WTC11 (cell line): Measurements from ENCODE around the gene LTBP4. TPM values are rescaled to one million over a fixed set of nuclear protein-coding genes. Genes with fewer than 3 reads are reported as not detected.

Source experiments
- ATAC-seq: fragments of 200-7000 bp; cut with Tn5 transposase; 2 replicates; pipeline ENCODE4 v1.10.0; 2021; ENCODE audit warnings: mild to moderate bottlenecking, moderate library complexity
- CTCF ChIA-PET: fragments of 300-600 bp; sonication (Branson Sonifier 250); formaldehyde crosslinking; loops from one replicate; lab custom pipeline; 2021; ENCODE audit warnings: antibody characterized with exemption; lab: Charles Lee
- POLR2A ChIA-PET: fragments of 350-600 bp; sonication (Branson Sonifier 250); formaldehyde crosslinking; loops from one replicate; lab custom pipeline; 2021; ENCODE audit warnings: antibody characterized with exemption; lab: Charles Lee
- DNase-seq: peaks from one replicate; pipeline ENCODE4 v3.0.0; 2021; ENCODE audit warnings: low spot score
- H3K27ac Mint-ChIP-seq: 2 replicates; pipeline ENCODE4 v1.8.0; 2021; ENCODE audit warnings: mixed read lengths
- H3K27me3 Mint-ChIP-seq: 2 replicates; pipeline ENCODE4 v1.8.0; 2021; ENCODE audit warnings: low read depth, mild to moderate bottlenecking, moderate library complexity, mixed read lengths
- H3K36me3 Mint-ChIP-seq: 2 replicates; pipeline ENCODE4 v1.8.0; 2021; ENCODE audit warnings: mixed read lengths
- H3K4me1 Mint-ChIP-seq: 2 replicates; pipeline ENCODE4 v1.8.0; 2022; ENCODE audit warnings: mixed read lengths
- H3K4me3 Mint-ChIP-seq: 2 replicates; pipeline ENCODE4 v1.8.0; 2021; ENCODE audit warnings: mild to moderate bottlenecking, moderate library complexity, mixed read lengths
- H3K9me3 Mint-ChIP-seq: 2 replicates; pipeline ENCODE4 v1.8.0; 2021; ENCODE audit warnings: mixed read lengths
- CREM ChIP-seq: sonication (generic); formaldehyde crosslinking; IDR thresholded peaks from 2 replicates; pipeline ENCODE4 v1.8.1; 2022; ENCODE audit warnings: mild to moderate bottlenecking, missing genetic modification reagents, moderate library complexity
- ESRRA ChIP-seq: sonication (generic); formaldehyde crosslinking; IDR thresholded peaks from 2 replicates; pipeline ENCODE4 v1.8.1; 2022; ENCODE audit warnings: mild to moderate bottlenecking, missing genetic modification reagents, borderline replicate concordance
- ETV6 ChIP-seq: sonication (generic); formaldehyde crosslinking; IDR thresholded peaks from 2 replicates; pipeline ENCODE4 v1.8.1; 2022; ENCODE audit warnings: mild to moderate bottlenecking, missing genetic modification reagents
- FOXK1 ChIP-seq: sonication (generic); formaldehyde crosslinking; IDR thresholded peaks from 2 replicates; pipeline ENCODE4 v1.8.0; 2022; ENCODE audit warnings: mild to moderate bottlenecking, moderate library complexity, missing genetic modification reagents
- FOXP1 ChIP-seq: sonication (generic); formaldehyde crosslinking; IDR thresholded peaks from 2 replicates; pipeline ENCODE4 v1.8.0; 2022; ENCODE audit warnings: missing genetic modification reagents, mild to moderate bottlenecking, moderate library complexity, borderline replicate concordance
- GRHL2 ChIP-seq: fragments of 250-450 bp; sonication (Bioruptor Pico); IDR thresholded peaks from 2 replicates; pipeline ENCODE4 v1.8.0; 2022; ENCODE audit warnings: mild to moderate bottlenecking, moderate library complexity; ENCODE audit not compliant: insufficient replicate concordance, severe bottlenecking
- JUN ChIP-seq: sonication (generic); formaldehyde crosslinking; IDR thresholded peaks from 2 replicates; pipeline ENCODE4 v1.8.0; 2023; ENCODE audit warnings: mild to moderate bottlenecking, missing genetic modification reagents
- MAX ChIP-seq: sonication (generic); formaldehyde crosslinking; IDR thresholded peaks from 2 replicates; pipeline ENCODE4 v1.8.0; 2022; ENCODE audit warnings: mild to moderate bottlenecking, missing genetic modification reagents
- MLX ChIP-seq: sonication (generic); formaldehyde crosslinking; IDR thresholded peaks from 2 replicates; pipeline ENCODE4 v1.8.1; 2023; ENCODE audit warnings: mild to moderate bottlenecking, missing genetic modification reagents, moderate library complexity
- NR1H2 ChIP-seq: sonication (generic); formaldehyde crosslinking; IDR thresholded peaks from 2 replicates; pipeline ENCODE4 v1.9.0; 2021; ENCODE audit warnings: mild to moderate bottlenecking, moderate library complexity, missing genetic modification reagents
- OVOL2 ChIP-seq: fragments of 250-450 bp; sonication (Bioruptor Pico); IDR thresholded peaks from 2 replicates; pipeline ENCODE4 v1.9.0; 2021; ENCODE audit warnings: mild to moderate bottlenecking, borderline replicate concordance
- PRRX2 ChIP-seq: fragments of 250-450 bp; sonication (Bioruptor Pico); IDR thresholded peaks from 2 replicates; pipeline ENCODE4 v1.8.0; 2021; ENCODE audit warnings: mild to moderate bottlenecking
- RELA ChIP-seq: sonication (generic); formaldehyde crosslinking; IDR thresholded peaks from 2 replicates; pipeline ENCODE4 v1.8.1; 2022; ENCODE audit warnings: missing genetic modification reagents, mild to moderate bottlenecking, borderline replicate concordance
- SOX15 ChIP-seq: fragments of 250-450 bp; sonication (Bioruptor Pico); IDR thresholded peaks from 2 replicates; pipeline ENCODE4 v1.9.0; 2021; ENCODE audit warnings: mild to moderate bottlenecking
- TEAD1 ChIP-seq: sonication (generic); formaldehyde crosslinking; IDR thresholded peaks from 2 replicates; pipeline ENCODE4 v1.8.0; 2022; ENCODE audit warnings: mild to moderate bottlenecking, missing genetic modification reagents
- TEAD4 ChIP-seq: sonication (generic); formaldehyde crosslinking; IDR thresholded peaks from 2 replicates; pipeline ENCODE4 v1.8.0; 2022; ENCODE audit warnings: mild to moderate bottlenecking, missing genetic modification reagents
- ZBTB21 ChIP-seq: sonication (generic); formaldehyde crosslinking; IDR thresholded peaks from 2 replicates; pipeline ENCODE4 v1.8.1; 2023; ENCODE audit warnings: mild to moderate bottlenecking, missing genetic modification reagents, borderline replicate concordance
- ZMAT4 ChIP-seq: fragments of 250-450 bp; sonication (Bioruptor Pico); IDR thresholded peaks from 2 replicates; pipeline ENCODE4 v1.9.0; 2021; ENCODE audit warnings: mild to moderate bottlenecking
- ZNF232 ChIP-seq: sonication (generic); formaldehyde crosslinking; IDR thresholded peaks from 2 replicates; pipeline ENCODE4 v1.8.0; 2022; ENCODE audit warnings: mild to moderate bottlenecking, missing genetic modification reagents
- total RNA-seq: library from RNA; stranded (reverse); gene quantifications from 3 replicates; pipeline ENCODE4 v1.2.3, GENCODE V29; 2021
- TF ChIP-seq, protein P1 (sequence below): sonication (generic); formaldehyde crosslinking; IDR thresholded peaks from 2 replicates; pipeline ENCODE4 v1.8.0; 2022; ENCODE audit warnings: missing genetic modification reagents
- TF ChIP-seq, protein P2 (sequence below): fragments of 250-450 bp; sonication (Bioruptor Pico); conservative IDR thresholded peaks from 2 replicates; pipeline ENCODE4 v1.9.0; 2021; ENCODE audit warnings: mild to moderate bottlenecking
- TF ChIP-seq, protein P3 (sequence below): sonication (generic); formaldehyde crosslinking; IDR thresholded peaks from 2 replicates; pipeline ENCODE4 v1.8.1; 2023; ENCODE audit warnings: mild to moderate bottlenecking, missing genetic modification reagents
- TF ChIP-seq, protein P4 (sequence below): fragments of 250-450 bp; sonication (Bioruptor Pico); IDR thresholded peaks from 2 replicates; pipeline ENCODE4 v1.8.0; 2021; ENCODE audit warnings: mild to moderate bottlenecking

LTBP4 gene
- total RNA-seq, 1 experiment from 2014 or later, result 125 TPM

DNA sequence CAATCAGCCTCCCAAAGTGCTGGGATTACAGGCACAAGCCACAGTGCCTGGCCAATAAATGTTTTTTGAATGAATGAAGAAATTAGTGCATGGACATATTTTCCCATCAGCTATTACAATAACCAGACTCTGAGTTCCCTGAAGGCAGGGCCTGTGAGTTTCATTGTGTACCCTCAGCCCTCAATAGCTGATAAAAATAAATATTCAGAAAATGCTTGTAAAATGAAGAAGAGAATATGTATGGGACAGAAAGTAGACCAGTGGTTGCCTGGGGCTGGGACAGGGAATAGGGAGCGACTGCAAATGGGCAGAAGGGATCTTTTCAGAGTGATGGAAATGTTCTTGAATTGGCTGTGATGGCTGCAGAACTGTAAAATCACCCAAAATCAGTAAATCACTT lies 60.4 kb downstream of the LTBP4 start (continued):
- TF ChIP-seq, protein P1, sequence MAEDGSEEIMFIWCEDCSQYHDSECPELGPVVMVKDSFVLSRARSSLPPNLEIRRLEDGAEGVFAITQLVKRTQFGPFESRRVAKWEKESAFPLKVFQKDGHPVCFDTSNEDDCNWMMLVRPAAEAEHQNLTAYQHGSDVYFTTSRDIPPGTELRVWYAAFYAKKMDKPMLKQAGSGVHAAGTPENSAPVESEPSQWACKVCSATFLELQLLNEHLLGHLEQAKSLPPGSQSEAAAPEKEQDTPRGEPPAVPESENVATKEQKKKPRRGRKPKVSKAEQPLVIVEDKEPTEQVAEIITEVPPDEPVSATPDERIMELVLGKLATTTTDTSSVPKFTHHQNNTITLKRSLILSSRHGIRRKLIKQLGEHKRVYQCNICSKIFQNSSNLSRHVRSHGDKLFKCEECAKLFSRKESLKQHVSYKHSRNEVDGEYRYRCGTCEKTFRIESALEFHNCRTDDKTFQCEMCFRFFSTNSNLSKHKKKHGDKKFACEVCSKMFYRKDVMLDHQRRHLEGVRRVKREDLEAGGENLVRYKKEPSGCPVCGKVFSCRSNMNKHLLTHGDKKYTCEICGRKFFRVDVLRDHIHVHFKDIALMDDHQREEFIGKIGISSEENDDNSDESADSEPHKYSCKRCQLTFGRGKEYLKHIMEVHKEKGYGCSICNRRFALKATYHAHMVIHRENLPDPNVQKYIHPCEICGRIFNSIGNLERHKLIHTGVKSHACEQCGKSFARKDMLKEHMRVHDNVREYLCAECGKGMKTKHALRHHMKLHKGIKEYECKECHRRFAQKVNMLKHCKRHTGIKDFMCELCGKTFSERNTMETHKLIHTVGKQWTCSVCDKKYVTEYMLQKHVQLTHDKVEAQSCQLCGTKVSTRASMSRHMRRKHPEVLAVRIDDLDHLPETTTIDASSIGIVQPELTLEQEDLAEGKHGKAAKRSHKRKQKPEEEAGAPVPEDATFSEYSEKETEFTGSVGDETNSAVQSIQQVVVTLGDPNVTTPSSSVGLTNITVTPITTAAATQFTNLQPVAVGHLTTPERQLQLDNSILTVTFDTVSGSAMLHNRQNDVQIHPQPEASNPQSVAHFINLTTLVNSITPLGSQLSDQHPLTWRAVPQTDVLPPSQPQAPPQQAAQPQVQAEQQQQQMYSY (CRISPR knock-in tag), result no peak
- no peak for TF ChIP-seq TEAD4 (CRISPR knock-in tag)
- TF ChIP-seq PRRX2 (CRISPR knock-in tag), result no peak
- TF ChIP-seq, protein P2, sequence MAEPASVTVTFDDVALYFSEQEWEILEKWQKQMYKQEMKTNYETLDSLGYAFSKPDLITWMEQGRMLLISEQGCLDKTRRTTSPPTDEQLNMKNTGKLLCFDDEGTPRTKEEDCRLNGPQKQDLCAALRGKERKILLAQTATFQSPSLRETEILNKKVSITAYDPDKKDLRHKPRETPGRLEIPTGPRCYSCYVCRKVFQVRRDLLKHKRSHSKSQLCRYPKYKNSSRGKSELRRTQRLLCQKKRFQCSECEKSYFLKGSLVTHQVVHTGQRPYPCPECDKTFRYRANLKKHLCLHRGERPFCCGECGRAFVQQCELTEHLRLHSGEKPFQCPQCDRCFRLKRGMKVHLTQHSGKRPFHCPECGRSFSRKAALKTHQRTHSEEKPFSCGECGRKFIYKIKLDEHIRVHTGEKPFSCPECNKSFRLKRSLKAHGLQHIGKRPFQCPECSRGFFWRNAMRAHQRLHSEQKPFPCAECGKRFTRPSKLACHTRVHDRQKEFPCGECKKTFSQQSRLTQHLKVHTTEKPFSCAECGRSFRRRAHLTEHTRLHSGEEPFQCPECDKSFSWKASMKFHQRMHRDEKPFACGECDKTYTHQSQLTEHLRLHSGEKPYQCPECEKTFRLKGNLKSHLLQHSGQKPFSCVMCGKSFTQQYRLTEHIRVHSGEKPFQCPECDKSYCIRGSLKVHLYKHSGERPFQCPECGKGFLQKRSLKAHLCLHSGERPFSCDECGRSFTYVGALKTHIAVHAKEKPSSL (CRISPR knock-in tag), result no peak
- TF ChIP-seq NR1H2 (CRISPR knock-in tag), result no peak
- TF ChIP-seq, protein P3, sequence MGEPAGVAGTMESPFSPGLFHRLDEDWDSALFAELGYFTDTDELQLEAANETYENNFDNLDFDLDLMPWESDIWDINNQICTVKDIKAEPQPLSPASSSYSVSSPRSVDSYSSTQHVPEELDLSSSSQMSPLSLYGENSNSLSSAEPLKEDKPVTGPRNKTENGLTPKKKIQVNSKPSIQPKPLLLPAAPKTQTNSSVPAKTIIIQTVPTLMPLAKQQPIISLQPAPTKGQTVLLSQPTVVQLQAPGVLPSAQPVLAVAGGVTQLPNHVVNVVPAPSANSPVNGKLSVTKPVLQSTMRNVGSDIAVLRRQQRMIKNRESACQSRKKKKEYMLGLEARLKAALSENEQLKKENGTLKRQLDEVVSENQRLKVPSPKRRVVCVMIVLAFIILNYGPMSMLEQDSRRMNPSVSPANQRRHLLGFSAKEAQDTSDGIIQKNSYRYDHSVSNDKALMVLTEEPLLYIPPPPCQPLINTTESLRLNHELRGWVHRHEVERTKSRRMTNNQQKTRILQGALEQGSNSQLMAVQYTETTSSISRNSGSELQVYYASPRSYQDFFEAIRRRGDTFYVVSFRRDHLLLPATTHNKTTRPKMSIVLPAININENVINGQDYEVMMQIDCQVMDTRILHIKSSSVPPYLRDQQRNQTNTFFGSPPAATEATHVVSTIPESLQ (CRISPR knock-in tag), result no peak
- no peak for TF ChIP-seq MAX
- no peak for TF ChIP-seq ESRRA (CRISPR knock-in tag)
- no peak for TF ChIP-seq GRHL2 (CRISPR knock-in tag)
- TF ChIP-seq RELA (CRISPR knock-in tag), result no peak
- TF ChIP-seq ZMAT4, result no peak

DNA sequence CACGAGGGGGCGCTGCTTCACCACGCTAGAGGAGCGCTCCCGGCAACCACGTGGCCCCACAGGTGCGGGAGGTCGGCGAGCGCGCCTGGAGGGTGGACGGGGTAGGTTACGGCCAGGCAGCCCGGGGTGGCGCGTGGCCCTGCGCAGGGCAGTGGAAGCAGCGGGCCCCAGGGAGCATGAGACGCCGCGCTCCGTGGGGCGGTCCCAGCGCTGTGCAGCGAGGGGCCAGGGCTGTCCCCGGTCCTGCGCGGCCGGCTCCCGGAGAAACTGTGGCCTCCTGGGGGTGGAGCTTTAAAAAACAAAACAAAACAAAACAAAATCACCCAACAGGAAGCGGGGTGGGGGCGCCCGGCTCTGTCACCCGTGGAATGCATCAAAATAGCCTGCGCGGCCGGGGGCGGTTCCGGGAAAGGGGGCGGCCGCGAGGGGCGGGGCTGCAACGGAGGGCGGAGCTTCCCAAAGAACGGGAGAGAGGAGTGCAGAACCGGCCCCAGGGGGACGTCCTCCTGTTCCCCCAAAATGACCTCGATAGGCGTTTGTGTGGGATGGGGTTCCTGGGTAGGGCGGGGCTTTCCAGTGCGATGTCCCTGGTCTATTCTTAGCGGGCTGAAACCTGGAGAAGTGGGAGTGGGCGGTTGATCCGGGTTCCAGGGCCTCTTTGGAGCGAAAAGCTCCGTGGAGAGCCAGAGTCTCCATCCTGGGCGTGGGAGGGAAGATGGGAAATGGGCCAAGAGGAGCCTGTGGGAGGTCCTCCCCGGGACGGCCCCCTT lies 61.9 kb downstream of the LTBP4 start:
- Mint-ChIP-seq H3K27ac (no peak overlapping the region), H3K4me3 (peak overlapping the region; percentile 80), H3K36me3 (no peaks in the 10 kb centered on the region), H3K9me3 (no peaks in the 10 kb centered on the region), H3K4me1 (peaks cover 2% of the 10 kb centered on the region; the same call in 1 of the 2 replicates), H3K27me3 (peaks cover 18% of the 10 kb centered on the region)
- CTCF ChIA-PET, result interaction anchor here (0.6 to 3.9 kb wide), 40 partner anchors 10 to 900 kb away, joined by 3 to 55 read pairs (median 4); partner anchors contain the start of genes ACTMAP, BLVRB, COQ8B and EGLN2
- ATAC-seq (peak; percentile 85), DNase-seq (peak; percentile 95)
- POLR2A ChIA-PET, result interaction anchor here (0.7 to 2.3 kb wide), 7 partner anchors 28 to 115 kb away, joined by 3 to 8 read pairs (median 4); partner anchors contain the start of genes ACTMAP, COQ8B, ITPKC and NUMBL
- no peak for TF ChIP-seq ZNF232 (CRISPR knock-in tag)
- TF ChIP-seq SOX15 (CRISPR knock-in tag), result no peak
- TF ChIP-seq FOXK1 (CRISPR knock-in tag), result peak; percentile 75; the same call in 1 of the 2 replicates
- TF ChIP-seq JUN (CRISPR knock-in tag), result no peak
- TF ChIP-seq FOXP1 (CRISPR knock-in tag), result peak; percentile 78; the same call in 1 of the 2 replicates
- 0 out of 2 replicates have a peak, but pooled peaks have one; percentile 76 for TF ChIP-seq MLX (CRISPR knock-in tag)
- peak; percentile 73; the same call in 1 of the 2 replicates for TF ChIP-seq ETV6 (CRISPR knock-in tag)
- no peak for TF ChIP-seq ZMAT4
- TF ChIP-seq ZBTB21 (CRISPR knock-in tag), result peak; percentile 87
- TF ChIP-seq, protein P4, sequence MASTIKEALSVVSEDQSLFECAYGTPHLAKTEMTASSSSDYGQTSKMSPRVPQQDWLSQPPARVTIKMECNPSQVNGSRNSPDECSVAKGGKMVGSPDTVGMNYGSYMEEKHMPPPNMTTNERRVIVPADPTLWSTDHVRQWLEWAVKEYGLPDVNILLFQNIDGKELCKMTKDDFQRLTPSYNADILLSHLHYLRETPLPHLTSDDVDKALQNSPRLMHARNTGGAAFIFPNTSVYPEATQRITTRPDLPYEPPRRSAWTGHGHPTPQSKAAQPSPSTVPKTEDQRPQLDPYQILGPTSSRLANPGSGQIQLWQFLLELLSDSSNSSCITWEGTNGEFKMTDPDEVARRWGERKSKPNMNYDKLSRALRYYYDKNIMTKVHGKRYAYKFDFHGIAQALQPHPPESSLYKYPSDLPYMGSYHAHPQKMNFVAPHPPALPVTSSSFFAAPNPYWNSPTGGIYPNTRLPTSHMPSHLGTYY (CRISPR knock-in tag), result no peak
- peak; percentile 75; the same call in 1 of the 2 replicates for TF ChIP-seq CREM
- no peak for TF ChIP-seq OVOL2 (CRISPR knock-in tag)
- TF ChIP-seq TEAD1, result peak; percentile 55; the same call in 1 of the 2 replicates
